ENCODE results near the gene LAMTOR2.

GRCh38 chr1:156076609-156077429 is 22.2 kb downstream of the LAMTOR2 start:
- TF ChIP-seq CTCF (IDR thresholded peaks at IDR 0.05; ENCODE audit: poor library complexity, severe bottlenecking) (no peak), EP300 (conservative IDR thresholded peaks at IDR 0.05; ENCODE audit: poor library complexity, severe bottlenecking) (no peak), EZH2 (IDR thresholded peaks at IDR 0.05; ENCODE audit: borderline replicate concordance, insufficient read depth, low read length, poor library complexity, severe bottlenecking) (no peak), MXI1 (conservative IDR thresholded peaks at IDR 0.05; ENCODE audit: poor library complexity, severe bottlenecking) (no peak), POLR2AphosphoS5 (IDR thresholded peaks at IDR 0.05) (no peak)
